NCI-H1417 treated with DMSO at 0.1 percent for 48 hours (cell line): ENCODE data around the gene PTCSC3.
"Not testable (repeated sequence)": the region's sequence is repeated elsewhere in the genome, so short reads cannot be mapped to it uniquely, and the experiment has no call there.

Experiments
- DNase-seq: peaks from one replicate; lab custom pipeline; 2025; lab: John Stamatoyannopoulos, UW

The PTCSC3 gene

DNA sequence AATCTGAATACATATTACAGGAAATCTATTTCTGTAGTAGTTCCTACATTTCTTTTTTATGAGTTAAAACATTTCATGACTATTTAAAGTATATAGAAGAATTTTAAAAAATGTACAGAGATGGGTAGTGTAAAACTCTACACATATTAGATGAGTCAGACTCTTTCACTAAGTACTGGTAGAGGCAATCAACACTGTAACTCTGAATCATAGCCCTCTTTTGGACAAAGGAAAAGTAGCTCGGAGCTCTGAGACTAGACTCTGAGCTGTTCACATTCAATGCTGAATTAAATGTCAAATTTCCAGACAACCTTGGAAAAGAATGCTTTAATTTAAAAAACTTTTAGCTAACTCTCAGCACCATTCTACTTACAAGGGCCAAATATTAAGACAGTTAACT is 3.4 kb downstream of the PTCSC3 start:
- DNase-seq = no peak

DNA sequence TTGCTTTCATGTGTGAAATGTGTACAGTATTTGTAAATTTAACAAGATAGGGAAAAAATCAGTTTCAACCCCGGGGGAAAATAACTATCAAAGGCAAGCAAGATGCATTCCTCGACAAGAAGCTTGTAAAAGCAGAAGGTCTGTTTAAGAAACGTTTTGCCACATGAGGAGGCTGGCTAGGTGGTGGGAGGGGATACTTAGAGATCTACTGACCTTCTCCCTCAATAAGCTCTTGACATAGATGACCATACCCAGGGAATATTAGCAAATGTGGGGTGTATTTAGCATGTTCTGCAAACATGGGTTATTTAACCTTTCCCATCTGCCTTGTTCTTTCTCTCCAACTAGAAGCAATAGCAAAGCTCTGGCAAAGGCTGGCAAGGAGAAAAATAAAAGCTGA is 4.9 kb downstream of the PTCSC3 start:
- DNase-seq = no peak

GRCh38 chr14:36167431-36167830 is 9.1 kb downstream of the PTCSC3 start:
- DNase-seq = no peak

- no peak for DNase-seq
Observed at GRCh38 chr14:36163451-36163850, 13.1 kb downstream of the PTCSC3 start.

DNA sequence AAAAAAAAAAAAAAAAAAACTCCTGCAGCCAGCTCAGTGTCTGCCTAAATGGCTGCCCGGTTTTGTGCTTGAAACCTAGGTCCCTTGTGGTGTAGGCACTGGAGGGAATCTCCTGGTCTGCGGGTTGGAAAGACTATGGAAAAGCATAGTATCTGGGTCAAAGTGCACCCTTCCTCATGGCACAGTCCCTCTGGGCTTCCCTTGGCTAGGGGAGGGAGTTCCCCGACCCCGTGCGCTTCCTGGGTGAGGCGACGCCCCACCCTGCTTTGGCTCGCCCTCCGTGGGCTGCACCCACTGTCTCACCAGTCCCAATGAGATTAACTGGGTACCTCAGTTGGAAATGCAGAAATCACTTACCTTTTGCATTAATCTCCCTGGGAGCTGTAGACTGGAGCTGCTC is 14.3 kb downstream of the PTCSC3 start:
- no peak for DNase-seq

DNA sequence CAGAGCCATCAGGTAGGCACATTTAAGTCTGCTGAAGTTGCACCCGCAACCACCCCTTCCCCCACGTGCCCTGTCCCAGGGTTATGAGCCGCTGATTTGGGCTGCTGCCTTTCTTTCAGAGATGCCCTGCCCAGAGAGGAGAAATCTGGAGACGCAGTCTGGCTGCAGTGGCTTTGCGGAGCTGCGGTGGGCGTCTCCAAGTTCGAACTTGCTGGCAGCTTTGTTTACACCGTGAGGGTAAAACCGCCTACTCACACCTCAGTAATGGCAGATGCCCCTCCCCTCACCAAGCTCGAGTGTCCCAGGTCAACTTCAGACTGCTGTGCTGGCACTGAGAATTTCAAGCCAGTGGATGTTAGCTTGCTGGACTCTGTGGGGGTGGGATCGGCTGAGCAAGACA is 14.7 kb downstream of the PTCSC3 start:
- no peak for DNase-seq

DNA sequence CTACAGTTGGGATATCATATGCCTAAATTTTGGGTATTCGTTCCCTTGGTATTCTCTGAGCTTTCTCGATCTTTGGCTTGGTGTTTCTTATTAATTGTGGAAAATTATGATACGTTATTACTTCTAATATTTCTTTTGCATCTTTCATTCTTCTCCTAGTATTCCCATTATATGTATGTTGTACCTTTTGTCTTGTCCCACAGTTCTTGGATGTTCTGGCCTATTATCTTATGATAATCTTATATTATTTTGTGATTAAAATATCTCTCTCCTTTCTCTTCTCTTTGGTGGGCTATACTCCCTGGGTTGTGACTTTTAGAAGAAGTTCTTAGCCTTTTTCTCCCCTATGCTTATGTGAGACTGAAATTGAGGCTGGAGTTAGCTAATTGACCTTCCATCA is 25.2 kb downstream of the PTCSC3 start:
- DNase-seq = no peak

DNA sequence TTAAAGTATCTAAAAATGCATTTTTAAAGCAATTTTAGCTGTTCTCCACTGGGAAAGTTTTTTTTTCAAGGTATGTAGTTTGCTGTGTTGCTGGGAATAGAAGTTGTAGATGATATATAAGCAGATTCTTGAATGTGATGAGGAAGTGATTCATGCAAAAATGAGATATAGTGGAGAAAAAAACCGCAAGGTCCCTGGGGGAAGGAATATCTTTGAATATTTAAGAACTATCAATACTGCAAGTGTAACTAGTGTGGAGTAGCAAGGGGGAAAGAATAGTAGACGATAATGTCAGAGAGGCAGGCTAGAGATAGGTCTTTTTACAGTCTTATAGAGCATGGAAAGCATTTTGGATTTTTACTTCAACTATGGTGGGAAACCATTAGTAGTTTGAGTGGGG is 42.5 kb downstream of the PTCSC3 start:
- DNase-seq = no peak

- no peak for DNase-seq
Observed at GRCh38 chr14:36132826-36133225, 43.7 kb downstream of the PTCSC3 start.

DNA sequence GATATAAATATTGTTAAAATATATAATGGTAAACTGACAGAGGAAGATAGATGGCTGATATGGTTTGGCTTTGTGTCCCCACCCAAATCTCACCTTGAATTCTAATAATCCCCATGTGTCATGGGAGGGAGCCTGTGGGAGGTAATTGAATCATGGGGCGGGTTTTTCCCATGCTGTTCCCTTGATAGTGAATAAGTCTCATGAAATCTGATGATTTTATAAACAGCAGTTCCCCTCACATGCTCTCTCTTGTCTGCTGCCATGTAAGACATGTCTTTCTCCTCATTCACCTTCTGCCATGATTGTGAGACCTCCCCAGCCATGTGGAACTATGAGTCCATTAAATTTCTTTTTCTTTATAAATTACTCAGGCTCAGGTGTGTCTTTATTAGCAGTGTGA is 46.3 kb downstream of the PTCSC3 start:
- no peak for DNase-seq

GRCh38 chr14:36129181-36129580 is 47.3 kb downstream of the PTCSC3 start:
- no peak for DNase-seq

DNA sequence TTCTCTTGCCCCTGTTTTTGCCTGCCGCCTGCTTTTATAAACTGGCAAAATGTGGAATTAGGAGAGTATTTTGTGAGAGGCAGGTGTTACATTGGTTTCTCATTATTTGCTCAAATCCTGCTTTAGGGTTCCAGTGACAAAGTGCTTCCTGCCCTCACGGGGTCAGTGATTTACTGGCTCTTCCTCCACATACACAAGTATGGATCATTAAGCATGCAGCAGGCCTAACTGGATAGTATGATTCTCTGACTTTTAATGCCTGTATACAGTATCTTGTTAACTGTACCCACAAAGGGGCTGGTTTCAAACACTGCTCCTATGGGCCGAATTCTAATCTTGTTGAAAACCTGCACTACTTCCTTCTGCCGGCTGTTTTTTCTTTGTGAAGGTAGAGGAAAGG is 63.2 kb downstream of the PTCSC3 start:
- DNase-seq = peak; percentile 31

GRCh38 chr14:36111822-36112583 is 64.5 kb downstream of the PTCSC3 start:
- DNase-seq = no peak

- no peak for DNase-seq
Observed at GRCh38 chr14:36105401-36105800, 71.1 kb downstream of the PTCSC3 start.

GRCh38 chr14:36104258-36104657 is 72.3 kb downstream of the PTCSC3 start:
- not testable (repeated sequence) for DNase-seq

- DNase-seq = no peak
Observed at GRCh38 chr14:36099619-36100018, 76.9 kb downstream of the PTCSC3 start.

- no peak for DNase-seq
Observed at GRCh38 chr14:36097356-36097755, 79.2 kb downstream of the PTCSC3 start.

- DNase-seq = no peak
Observed at GRCh38 chr14:36096090-36096489, 80.4 kb downstream of the PTCSC3 start.

- DNase-seq = no peak
Observed at GRCh38 chr14:36094963-36095362, 81.6 kb downstream of the PTCSC3 start.

DNA sequence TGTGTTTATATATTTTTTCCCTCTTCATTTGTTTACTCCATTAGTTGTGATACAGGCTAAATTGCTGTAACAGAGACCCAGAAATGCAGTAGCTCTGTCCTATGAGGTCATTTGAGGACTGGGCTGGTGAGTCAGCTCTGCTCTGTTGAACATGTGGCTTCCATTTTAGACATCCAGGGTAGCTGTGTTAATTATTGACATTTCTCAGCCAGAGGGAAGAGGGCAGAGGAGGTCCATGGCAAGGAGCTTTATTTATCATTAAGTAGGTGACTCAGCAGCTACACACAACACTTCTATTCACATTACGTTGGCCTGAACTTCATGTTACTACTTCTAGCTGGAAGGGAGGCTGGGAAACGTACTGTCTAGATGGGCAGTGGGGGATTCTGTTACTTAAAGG is 85.4 kb downstream of the PTCSC3 start:
- DNase-seq = no peak

GRCh38 chr14:36087411-36087810 is 89.1 kb downstream of the PTCSC3 start:
- DNase-seq = no peak

DNA sequence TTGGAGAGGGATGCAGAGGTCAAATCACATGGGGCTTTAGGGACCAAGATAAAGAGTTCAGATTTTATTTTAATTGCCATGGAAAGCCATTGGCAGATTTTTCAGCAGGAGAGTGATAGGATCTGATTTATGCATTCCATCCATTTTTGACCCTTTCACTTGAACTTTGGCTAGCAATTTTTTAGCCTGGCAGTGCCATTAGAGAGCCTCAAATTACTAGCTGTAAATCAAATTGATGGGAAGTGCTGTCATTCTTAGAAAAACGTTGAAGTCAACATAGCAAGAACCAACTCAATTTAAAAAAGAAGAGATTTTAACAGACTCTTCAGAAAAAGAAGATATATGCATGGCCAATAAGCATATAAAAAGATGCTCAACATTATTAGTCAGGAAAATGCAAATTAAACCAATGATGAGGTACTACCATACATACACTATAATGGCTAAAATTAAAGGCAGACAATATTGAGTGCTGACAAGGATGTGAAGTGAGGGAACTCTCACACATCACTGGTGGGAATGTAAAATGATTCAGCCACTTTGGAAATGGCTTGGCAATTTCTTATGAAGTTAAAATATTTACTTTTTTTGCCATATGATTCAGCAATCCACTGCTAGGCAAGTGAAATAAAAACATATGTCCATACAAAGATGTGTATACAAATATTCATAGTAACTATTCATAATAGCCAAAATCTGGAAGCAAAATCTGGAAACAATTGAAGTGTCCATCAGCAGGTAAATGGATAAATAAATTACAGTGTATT is 89.7 kb downstream of the PTCSC3 start:
- no peak for DNase-seq

- DNase-seq = no peak
Observed at GRCh38 chr14:36085861-36086260, 90.7 kb downstream of the PTCSC3 start.
